WTC11 (cell line): ENCODE measurements around the gene TOE1. TPM values are rescaled to one million over a fixed set of nuclear protein-coding genes. Genes with fewer than 3 reads are reported as not detected.

ENCODE experiments used
- CBFB ChIP-seq: sonication (generic); formaldehyde crosslinking; IDR thresholded peaks from 2 replicates; pipeline ENCODE4 v1.8.1; 2022; ENCODE audit warnings: mild to moderate bottlenecking, low read depth, missing genetic modification reagents
- ELF4 ChIP-seq: sonication (generic); formaldehyde crosslinking; IDR thresholded peaks from 2 replicates; pipeline ENCODE4 v1.8.1; 2022; ENCODE audit warnings: low read depth, mild to moderate bottlenecking, moderate library complexity, missing genetic modification reagents
- ESRRA ChIP-seq: sonication (generic); formaldehyde crosslinking; IDR thresholded peaks from 2 replicates; pipeline ENCODE4 v1.8.1; 2022; ENCODE audit warnings: mild to moderate bottlenecking, missing genetic modification reagents, borderline replicate concordance
- FOXJ3 ChIP-seq: sonication (generic); formaldehyde crosslinking; IDR thresholded peaks from 2 replicates; pipeline ENCODE4 v1.9.0; 2021; ENCODE audit warnings: missing genetic modification reagents, mild to moderate bottlenecking, borderline replicate concordance
- HMGA2 ChIP-seq: fragments of 250-450 bp; sonication (Bioruptor Pico); IDR thresholded peaks from 2 replicates; pipeline ENCODE4 v1.4.0; 2021; ENCODE audit warnings: mild to moderate bottlenecking, moderate library complexity
- JUN ChIP-seq: sonication (generic); formaldehyde crosslinking; IDR thresholded peaks from 2 replicates; pipeline ENCODE4 v1.8.0; 2023; ENCODE audit warnings: mild to moderate bottlenecking, missing genetic modification reagents
- MYBL2 ChIP-seq: sonication (generic); formaldehyde crosslinking; IDR thresholded peaks from 2 replicates; pipeline ENCODE4 v1.8.1; 2023; ENCODE audit warnings: mild to moderate bottlenecking, moderate library complexity, missing genetic modification reagents
- NR1H2 ChIP-seq: sonication (generic); formaldehyde crosslinking; IDR thresholded peaks from 2 replicates; pipeline ENCODE4 v1.9.0; 2021; ENCODE audit warnings: mild to moderate bottlenecking, moderate library complexity, missing genetic modification reagents
- NR3C1 ChIP-seq: sonication (generic); formaldehyde crosslinking; conservative IDR thresholded peaks from 2 replicates; pipeline ENCODE4 v1.8.1; 2023; ENCODE audit warnings: low read depth, mild to moderate bottlenecking, missing genetic modification reagents
- SOX15 ChIP-seq: fragments of 250-450 bp; sonication (Bioruptor Pico); IDR thresholded peaks from 2 replicates; pipeline ENCODE4 v1.9.0; 2021; ENCODE audit warnings: mild to moderate bottlenecking
- ZBTB21 ChIP-seq: sonication (generic); formaldehyde crosslinking; IDR thresholded peaks from 2 replicates; pipeline ENCODE4 v1.8.1; 2023; ENCODE audit warnings: mild to moderate bottlenecking, missing genetic modification reagents, borderline replicate concordance
- ZNF121 ChIP-seq: sonication (generic); formaldehyde crosslinking; IDR thresholded peaks from 2 replicates; pipeline ENCODE4 v1.8.0; 2023; ENCODE audit warnings: missing genetic modification reagents
- ZNF263 ChIP-seq: sonication (generic); formaldehyde crosslinking; IDR thresholded peaks from 2 replicates; pipeline ENCODE4 v1.8.1; 2022; ENCODE audit warnings: low read depth, mild to moderate bottlenecking, moderate library complexity, missing genetic modification reagents
- total RNA-seq: library from RNA; stranded (reverse); gene quantifications from 3 replicates; pipeline ENCODE4 v1.2.3, GENCODE V29; 2021
- TF ChIP-seq, protein P1 (sequence below): fragments of 250-450 bp; sonication (Bioruptor Pico); conservative IDR thresholded peaks from 2 replicates; pipeline ENCODE4 v1.9.0; 2021; ENCODE audit warnings: mild to moderate bottlenecking
- TF ChIP-seq, protein P2 (sequence below): fragments of 250-450 bp; sonication (Bioruptor Pico); IDR thresholded peaks from 2 replicates; pipeline ENCODE4 v2.1.2; 2022; ENCODE audit warnings: mild to moderate bottlenecking, moderate library complexity
- TF ChIP-seq, protein P3 (sequence below): fragments of 250-450 bp; sonication (Bioruptor Pico); IDR thresholded peaks from 2 replicates; pipeline ENCODE4 v1.9.0; 2021; ENCODE audit warnings: mild to moderate bottlenecking
- TF ChIP-seq, protein P4 (sequence below): sonication (generic); formaldehyde crosslinking; IDR thresholded peaks from 2 replicates; pipeline ENCODE4 v1.8.1; 2023; ENCODE audit warnings: mild to moderate bottlenecking, missing genetic modification reagents, borderline replicate concordance
- TF ChIP-seq, protein P5 (sequence below): sonication (generic); formaldehyde crosslinking; conservative IDR thresholded peaks from 2 replicates; pipeline ENCODE4 v1.8.1; 2022; ENCODE audit warnings: mild to moderate bottlenecking, missing genetic modification reagents
- TF ChIP-seq, protein P6 (sequence below): sonication (generic); formaldehyde crosslinking; IDR thresholded peaks from 2 replicates; pipeline ENCODE4 v1.8.1; 2023; ENCODE audit warnings: mild to moderate bottlenecking, missing genetic modification reagents
- TF ChIP-seq, protein P7 (sequence below): fragments of 250-450 bp; sonication (Bioruptor Pico); IDR thresholded peaks from 2 replicates; pipeline ENCODE4 v1.8.0; 2021; ENCODE audit warnings: mild to moderate bottlenecking
- TF ChIP-seq, protein P8 (sequence below): sonication (generic); formaldehyde crosslinking; IDR thresholded peaks from 2 replicates; pipeline ENCODE4 v1.8.0; 2022; ENCODE audit warnings: mild to moderate bottlenecking, missing genetic modification reagents
- TF ChIP-seq, protein P9 (sequence below): sonication (generic); formaldehyde crosslinking; IDR thresholded peaks from 2 replicates; pipeline ENCODE4 v1.8.1; 2023; ENCODE audit warnings: mild to moderate bottlenecking, missing genetic modification reagents, moderate library complexity

The TOE1 gene
- total RNA-seq, 1 experiment from 2014 or later = 7.4 TPM

DNA sequence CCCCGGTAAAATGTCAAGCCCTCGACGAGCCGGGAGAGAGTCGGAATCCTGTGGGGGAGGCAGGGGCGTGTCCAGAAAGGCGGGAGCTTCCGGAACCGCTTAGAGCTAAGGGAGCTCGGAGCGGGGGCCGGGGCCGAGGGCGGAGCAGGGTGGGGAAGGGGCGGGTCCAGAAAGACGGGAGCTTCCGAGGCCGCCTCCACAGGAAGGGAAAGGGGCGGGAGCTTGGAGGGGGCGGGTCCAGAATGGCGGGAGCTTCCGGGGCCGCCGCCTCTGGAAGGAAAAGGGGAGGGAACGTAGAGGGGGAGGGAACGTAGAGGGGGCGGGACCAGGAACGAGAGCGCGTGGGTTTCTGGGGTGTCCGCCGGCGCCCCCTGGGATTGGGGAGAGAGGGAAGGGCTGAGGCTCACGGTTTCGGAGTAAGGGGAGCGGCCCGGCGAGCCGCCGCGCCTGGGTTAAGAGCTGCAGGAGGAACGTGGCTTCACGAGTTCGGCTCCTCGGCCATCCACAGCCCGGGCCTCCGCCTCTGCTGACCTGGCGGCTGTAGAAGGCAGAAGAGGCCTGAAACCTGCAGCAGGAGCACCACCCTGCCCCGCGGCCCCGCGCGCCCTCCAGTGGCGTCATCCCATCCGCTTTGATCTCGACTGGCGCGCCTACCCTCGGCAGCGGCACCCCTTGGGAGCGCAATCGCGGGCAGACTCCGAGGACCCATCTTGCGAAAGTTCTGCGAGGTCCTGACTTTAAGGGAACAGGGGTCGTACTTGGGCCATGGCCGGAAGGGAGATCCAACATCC lies 36.3 kb upstream of the TOE1 start (continued):
- TF ChIP-seq, protein P1, sequence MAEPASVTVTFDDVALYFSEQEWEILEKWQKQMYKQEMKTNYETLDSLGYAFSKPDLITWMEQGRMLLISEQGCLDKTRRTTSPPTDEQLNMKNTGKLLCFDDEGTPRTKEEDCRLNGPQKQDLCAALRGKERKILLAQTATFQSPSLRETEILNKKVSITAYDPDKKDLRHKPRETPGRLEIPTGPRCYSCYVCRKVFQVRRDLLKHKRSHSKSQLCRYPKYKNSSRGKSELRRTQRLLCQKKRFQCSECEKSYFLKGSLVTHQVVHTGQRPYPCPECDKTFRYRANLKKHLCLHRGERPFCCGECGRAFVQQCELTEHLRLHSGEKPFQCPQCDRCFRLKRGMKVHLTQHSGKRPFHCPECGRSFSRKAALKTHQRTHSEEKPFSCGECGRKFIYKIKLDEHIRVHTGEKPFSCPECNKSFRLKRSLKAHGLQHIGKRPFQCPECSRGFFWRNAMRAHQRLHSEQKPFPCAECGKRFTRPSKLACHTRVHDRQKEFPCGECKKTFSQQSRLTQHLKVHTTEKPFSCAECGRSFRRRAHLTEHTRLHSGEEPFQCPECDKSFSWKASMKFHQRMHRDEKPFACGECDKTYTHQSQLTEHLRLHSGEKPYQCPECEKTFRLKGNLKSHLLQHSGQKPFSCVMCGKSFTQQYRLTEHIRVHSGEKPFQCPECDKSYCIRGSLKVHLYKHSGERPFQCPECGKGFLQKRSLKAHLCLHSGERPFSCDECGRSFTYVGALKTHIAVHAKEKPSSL (CRISPR knock-in tag) = no peak
- TF ChIP-seq, protein P2, sequence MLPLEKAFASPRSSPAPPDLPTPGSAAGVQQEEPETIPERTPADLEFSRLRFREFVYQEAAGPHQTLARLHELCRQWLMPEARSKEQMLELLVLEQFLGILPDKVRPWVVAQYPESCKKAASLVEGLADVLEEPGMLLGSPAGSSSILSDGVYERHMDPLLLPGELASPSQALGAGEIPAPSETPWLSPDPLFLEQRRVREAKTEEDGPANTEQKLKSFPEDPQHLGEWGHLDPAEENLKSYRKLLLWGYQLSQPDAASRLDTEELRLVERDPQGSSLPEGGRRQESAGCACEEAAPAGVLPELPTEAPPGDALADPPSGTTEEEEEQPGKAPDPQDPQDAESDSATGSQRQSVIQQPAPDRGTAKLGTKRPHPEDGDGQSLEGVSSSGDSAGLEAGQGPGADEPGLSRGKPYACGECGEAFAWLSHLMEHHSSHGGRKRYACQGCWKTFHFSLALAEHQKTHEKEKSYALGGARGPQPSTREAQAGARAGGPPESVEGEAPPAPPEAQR (CRISPR knock-in tag) = no peak
- TF ChIP-seq, protein P3, sequence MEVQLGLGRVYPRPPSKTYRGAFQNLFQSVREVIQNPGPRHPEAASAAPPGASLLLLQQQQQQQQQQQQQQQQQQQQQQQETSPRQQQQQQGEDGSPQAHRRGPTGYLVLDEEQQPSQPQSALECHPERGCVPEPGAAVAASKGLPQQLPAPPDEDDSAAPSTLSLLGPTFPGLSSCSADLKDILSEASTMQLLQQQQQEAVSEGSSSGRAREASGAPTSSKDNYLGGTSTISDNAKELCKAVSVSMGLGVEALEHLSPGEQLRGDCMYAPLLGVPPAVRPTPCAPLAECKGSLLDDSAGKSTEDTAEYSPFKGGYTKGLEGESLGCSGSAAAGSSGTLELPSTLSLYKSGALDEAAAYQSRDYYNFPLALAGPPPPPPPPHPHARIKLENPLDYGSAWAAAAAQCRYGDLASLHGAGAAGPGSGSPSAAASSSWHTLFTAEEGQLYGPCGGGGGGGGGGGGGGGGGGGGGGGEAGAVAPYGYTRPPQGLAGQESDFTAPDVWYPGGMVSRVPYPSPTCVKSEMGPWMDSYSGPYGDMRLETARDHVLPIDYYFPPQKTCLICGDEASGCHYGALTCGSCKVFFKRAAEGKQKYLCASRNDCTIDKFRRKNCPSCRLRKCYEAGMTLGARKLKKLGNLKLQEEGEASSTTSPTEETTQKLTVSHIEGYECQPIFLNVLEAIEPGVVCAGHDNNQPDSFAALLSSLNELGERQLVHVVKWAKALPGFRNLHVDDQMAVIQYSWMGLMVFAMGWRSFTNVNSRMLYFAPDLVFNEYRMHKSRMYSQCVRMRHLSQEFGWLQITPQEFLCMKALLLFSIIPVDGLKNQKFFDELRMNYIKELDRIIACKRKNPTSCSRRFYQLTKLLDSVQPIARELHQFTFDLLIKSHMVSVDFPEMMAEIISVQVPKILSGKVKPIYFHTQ (CRISPR knock-in tag) = no peak
- no peak for TF ChIP-seq MYBL2 (CRISPR knock-in tag)
- TF ChIP-seq SOX15 (CRISPR knock-in tag) = no peak
- TF ChIP-seq CBFB (CRISPR knock-in tag) = no peak
- no peak for TF ChIP-seq HMGA2 (CRISPR knock-in tag)
- TF ChIP-seq, protein P4, sequence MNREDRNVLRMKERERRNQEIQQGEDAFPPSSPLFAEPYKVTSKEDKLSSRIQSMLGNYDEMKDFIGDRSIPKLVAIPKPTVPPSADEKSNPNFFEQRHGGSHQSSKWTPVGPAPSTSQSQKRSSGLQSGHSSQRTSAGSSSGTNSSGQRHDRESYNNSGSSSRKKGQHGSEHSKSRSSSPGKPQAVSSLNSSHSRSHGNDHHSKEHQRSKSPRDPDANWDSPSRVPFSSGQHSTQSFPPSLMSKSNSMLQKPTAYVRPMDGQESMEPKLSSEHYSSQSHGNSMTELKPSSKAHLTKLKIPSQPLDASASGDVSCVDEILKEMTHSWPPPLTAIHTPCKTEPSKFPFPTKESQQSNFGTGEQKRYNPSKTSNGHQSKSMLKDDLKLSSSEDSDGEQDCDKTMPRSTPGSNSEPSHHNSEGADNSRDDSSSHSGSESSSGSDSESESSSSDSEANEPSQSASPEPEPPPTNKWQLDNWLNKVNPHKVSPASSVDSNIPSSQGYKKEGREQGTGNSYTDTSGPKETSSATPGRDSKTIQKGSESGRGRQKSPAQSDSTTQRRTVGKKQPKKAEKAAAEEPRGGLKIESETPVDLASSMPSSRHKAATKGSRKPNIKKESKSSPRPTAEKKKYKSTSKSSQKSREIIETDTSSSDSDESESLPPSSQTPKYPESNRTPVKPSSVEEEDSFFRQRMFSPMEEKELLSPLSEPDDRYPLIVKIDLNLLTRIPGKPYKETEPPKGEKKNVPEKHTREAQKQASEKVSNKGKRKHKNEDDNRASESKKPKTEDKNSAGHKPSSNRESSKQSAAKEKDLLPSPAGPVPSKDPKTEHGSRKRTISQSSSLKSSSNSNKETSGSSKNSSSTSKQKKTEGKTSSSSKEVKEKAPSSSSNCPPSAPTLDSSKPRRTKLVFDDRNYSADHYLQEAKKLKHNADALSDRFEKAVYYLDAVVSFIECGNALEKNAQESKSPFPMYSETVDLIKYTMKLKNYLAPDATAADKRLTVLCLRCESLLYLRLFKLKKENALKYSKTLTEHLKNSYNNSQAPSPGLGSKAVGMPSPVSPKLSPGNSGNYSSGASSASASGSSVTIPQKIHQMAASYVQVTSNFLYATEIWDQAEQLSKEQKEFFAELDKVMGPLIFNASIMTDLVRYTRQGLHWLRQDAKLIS = no peak
- no peak for TF ChIP-seq NR1H2 (CRISPR knock-in tag)
- TF ChIP-seq, protein P5, sequence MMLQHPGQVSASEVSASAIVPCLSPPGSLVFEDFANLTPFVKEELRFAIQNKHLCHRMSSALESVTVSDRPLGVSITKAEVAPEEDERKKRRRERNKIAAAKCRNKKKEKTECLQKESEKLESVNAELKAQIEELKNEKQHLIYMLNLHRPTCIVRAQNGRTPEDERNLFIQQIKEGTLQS = no peak
- TF ChIP-seq, protein P6, sequence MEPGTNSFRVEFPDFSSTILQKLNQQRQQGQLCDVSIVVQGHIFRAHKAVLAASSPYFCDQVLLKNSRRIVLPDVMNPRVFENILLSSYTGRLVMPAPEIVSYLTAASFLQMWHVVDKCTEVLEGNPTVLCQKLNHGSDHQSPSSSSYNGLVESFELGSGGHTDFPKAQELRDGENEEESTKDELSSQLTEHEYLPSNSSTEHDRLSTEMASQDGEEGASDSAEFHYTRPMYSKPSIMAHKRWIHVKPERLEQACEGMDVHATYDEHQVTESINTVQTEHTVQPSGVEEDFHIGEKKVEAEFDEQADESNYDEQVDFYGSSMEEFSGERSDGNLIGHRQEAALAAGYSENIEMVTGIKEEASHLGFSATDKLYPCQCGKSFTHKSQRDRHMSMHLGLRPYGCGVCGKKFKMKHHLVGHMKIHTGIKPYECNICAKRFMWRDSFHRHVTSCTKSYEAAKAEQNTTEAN = peak; percentile 75; the same call in 1 of the 2 replicates
- no peak for TF ChIP-seq ZBTB21 (CRISPR knock-in tag)
- TF ChIP-seq, protein P7, sequence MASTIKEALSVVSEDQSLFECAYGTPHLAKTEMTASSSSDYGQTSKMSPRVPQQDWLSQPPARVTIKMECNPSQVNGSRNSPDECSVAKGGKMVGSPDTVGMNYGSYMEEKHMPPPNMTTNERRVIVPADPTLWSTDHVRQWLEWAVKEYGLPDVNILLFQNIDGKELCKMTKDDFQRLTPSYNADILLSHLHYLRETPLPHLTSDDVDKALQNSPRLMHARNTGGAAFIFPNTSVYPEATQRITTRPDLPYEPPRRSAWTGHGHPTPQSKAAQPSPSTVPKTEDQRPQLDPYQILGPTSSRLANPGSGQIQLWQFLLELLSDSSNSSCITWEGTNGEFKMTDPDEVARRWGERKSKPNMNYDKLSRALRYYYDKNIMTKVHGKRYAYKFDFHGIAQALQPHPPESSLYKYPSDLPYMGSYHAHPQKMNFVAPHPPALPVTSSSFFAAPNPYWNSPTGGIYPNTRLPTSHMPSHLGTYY (CRISPR knock-in tag) = no peak
- TF ChIP-seq, protein P8, sequence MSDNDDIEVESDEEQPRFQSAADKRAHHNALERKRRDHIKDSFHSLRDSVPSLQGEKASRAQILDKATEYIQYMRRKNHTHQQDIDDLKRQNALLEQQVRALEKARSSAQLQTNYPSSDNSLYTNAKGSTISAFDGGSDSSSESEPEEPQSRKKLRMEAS (CRISPR knock-in tag) = peak; percentile 69; the same call in 1 of the 2 replicates
- TF ChIP-seq ZNF121 (CRISPR knock-in tag) = no peak
- TF ChIP-seq, protein P9, sequence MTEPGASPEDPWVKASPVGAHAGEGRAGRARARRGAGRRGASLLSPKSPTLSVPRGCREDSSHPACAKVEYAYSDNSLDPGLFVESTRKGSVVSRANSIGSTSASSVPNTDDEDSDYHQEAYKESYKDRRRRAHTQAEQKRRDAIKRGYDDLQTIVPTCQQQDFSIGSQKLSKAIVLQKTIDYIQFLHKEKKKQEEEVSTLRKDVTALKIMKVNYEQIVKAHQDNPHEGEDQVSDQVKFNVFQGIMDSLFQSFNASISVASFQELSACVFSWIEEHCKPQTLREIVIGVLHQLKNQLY = no peak
- TF ChIP-seq ELF4 (CRISPR knock-in tag) = no peak
- no peak for TF ChIP-seq NR3C1 (CRISPR knock-in tag)
- no peak for TF ChIP-seq JUN (CRISPR knock-in tag)
- no peak for TF ChIP-seq FOXJ3
- TF ChIP-seq ESRRA (CRISPR knock-in tag) = no peak
- TF ChIP-seq ZNF263 (CRISPR knock-in tag) = peak; percentile 69
